ENCODE results near the gene PTRH2. TPM values are rescaled to one million over a fixed set of nuclear protein-coding genes. Genes with fewer than 3 reads are reported as not detected.
"Not testable (repeated sequence)": the region's sequence is repeated elsewhere in the genome, so short reads cannot be mapped to it uniquely, and the experiment has no call there.

PTRH2 gene
- polyA plus RNA-seq (2012; ENCODE audit: insufficient read depth, insufficient read length, low read depth) = 121 TPM

DNA sequence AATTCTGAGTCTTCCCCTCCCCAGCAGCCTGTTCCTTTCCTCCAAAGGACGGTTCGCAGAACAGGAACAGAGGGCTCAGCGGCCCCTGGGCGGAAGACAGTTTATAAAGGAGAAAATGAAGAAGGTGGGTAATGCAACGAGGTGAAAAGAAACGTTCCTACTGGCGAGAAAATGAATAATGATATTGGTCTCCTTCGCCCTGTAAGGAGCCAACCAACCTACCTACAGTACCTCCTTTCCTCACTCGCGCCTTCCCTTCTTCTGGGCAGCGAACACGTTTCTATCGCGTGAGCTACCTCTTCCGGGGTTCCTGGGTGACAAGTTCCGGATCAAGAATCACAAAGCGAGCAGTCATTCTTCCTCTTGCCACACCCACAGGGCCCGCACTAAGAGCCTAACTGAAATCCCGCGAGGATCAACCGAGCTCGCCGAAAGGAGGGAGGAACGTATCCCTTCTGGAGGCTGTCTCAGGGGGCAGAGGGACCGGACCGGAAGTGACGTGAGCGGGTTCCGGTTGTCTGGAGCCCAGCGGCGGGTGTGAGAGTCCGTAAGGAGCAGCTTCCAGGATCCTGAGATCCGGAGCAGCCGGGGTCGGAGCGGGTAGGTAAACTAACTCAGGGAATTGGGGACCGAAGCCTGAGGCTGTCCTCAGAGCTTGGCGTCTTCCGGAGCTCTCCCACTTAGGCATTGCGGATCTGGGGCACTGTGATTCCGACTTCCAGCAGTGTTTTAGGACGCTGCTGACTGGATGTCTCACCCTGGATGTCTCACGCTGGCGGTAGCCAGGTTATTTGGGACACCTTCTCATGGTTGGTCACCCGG, at the start of gene PTRH2, which contains the start of gene VMP1:
Gene PTRH2 (minus strand): TSS at position 282 of the 822 bp plus-strand sequence. CDS start 9,452 bp downstream, outside the sequence.
Gene VMP1 (plus strand): TSS at position 506 of the 822 bp plus-strand sequence. CDS start 23,793 bp downstream, outside the sequence.
- peak; percentile 99 for DNase-seq
- Histone ChIP-seq H3K4me3 (ENCODE audit: low read depth, low read length) (peak within 1 kb of the TSS; percentile 99), H3K9me3 (no peaks in the 10 kb centered on the region), H3K27me3 (no peaks in the 10 kb centered on the region), H3K36me3 (peaks cover 26% of the 10 kb centered on the region), H3K4me1 (no peaks in the 10 kb centered on the region)
- TF ChIP-seq CTCF (IDR thresholded peaks at IDR 0.05; ENCODE audit: low read depth, low read length) = no peak

- no peak overlapping the region for H3K4me3 ChIP-seq (ENCODE audit: low read depth, low read length)
- H3K9me3 ChIP-seq = 0 out of 2 replicates have a peak, but pooled peaks cover 3% of the 10 kb centered on the region
- TF ChIP-seq CTCF (IDR thresholded peaks at IDR 0.05; ENCODE audit: low read depth, low read length) = no peak
- H3K4me1 ChIP-seq = no peaks in the 10 kb centered on the region
- no peak for DNase-seq
- H3K27me3 ChIP-seq = no peaks in the 10 kb centered on the region
- H3K36me3 ChIP-seq = peaks cover 13% of the 10 kb centered on the region
Observed at GRCh38 chr17:59756236-59756818, 49.1 kb upstream of the PTRH2 start.

DNA sequence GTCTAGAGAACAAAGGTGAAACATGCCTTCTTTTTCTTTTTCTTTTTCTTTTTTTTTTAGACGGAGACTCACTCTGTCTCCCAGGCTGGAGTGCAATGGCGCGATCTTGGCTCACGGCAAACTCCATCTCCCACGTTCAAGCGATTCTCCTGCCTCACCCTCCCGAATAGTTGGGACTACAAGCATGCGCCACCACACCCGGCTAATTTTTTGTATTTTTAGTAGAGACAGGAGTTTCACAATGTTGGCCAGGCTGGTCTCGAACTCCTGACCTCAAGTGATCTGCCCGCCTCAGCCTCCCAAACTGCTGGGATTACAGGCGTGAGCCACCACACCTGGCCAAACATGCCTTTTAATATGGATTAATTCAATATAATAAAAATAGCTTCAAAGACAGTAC, 47.8 kb upstream of the PTRH2 start:
- not testable (repeated sequence) for DNase-seq; H3K4me3 ChIP-seq (ENCODE audit: low read depth, low read length); H3K27me3 ChIP-seq; H3K4me1 ChIP-seq; H3K9me3 ChIP-seq
- H3K36me3 ChIP-seq = peaks cover 13% of the 10 kb centered on the region

- Histone ChIP-seq H3K36me3 (peaks cover 13% of the 10 kb centered on the region), H3K4me1 (no peaks in the 10 kb centered on the region), H3K9me3 (0 out of 2 replicates have a peak, but pooled peaks cover 3% of the 10 kb centered on the region), H3K4me3 (ENCODE audit: low read depth, low read length) (no peak overlapping the region), H3K27me3 (no peaks in the 10 kb centered on the region)
- TF ChIP-seq CTCF (IDR thresholded peaks at IDR 0.05; ENCODE audit: low read depth, low read length) = no peak
- DNase-seq = no peak
Observed at GRCh38 chr17:59754552-59754951, 47.3 kb upstream of the PTRH2 start.

DNA sequence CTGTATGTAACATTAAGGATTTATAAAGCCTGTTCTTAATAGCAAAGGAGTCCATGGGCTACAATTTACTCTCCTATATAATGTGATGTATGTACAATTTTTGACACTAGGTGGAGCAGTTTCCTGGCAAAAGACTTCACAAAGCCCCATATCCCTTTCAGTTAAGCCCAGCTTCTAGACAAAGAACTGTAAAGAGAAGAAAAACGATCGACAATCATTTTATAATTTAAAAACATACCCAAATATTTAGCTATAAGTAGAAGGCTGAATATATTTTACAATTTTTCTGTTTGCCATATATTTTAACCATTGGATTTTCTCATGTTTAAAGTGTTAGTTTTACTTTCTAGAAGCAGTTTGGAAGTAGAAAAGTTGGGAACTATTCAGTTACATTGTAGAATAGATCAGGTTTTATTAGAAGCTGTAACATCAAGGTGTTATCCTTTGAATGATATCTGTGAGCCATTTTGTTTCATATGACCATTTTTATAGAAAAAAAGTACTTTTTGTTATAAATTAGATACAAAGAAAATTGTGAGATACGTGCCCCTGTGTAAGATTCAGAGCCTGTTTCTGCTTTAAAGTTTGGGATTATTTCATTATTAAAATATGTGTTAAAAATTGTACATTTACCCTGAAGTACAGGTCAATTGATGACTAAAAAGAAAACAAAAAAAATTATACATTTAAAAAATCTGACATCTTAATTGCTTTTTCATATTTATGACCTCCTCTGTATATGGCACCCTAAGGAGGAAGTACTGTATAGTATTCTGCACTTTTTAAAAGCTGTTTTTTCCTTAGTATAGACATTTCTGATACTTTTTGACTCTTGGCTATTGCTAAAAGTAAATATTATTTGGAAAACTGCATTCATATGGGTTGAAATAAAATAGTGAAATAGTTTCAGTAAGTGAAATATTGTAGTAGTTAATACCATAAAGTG, 46.6 kb upstream of the PTRH2 start:
- Histone ChIP-seq H3K36me3 (peaks cover 10% of the 10 kb centered on the region), H3K9me3 (no peaks in the 10 kb centered on the region), H3K27me3 (no peaks in the 10 kb centered on the region), H3K4me1 (no peaks in the 10 kb centered on the region), H3K4me3 (ENCODE audit: low read depth, low read length) (no peak overlapping the region)
- TF ChIP-seq CTCF (IDR thresholded peaks at IDR 0.05; ENCODE audit: low read depth, low read length) = peak; percentile 83
- DNase-seq = peak; percentile 12

- H3K4me1 ChIP-seq = no peaks in the 10 kb centered on the region
- TF ChIP-seq CTCF (IDR thresholded peaks at IDR 0.05; ENCODE audit: low read depth, low read length) = no peak
Observed at GRCh38 chr17:59752922-59753321, 45.7 kb upstream of the PTRH2 start.

More at GRCh38 chr17:59752922-59753321, 45.7 kb upstream of the PTRH2 start:
- Histone ChIP-seq H3K9me3 (no peaks in the 10 kb centered on the region), H3K36me3 (peaks cover 4% of the 10 kb centered on the region), H3K4me3 (ENCODE audit: low read depth, low read length) (no peak overlapping the region), H3K27me3 (no peaks in the 10 kb centered on the region)
- no peak for DNase-seq

Measured in BE2C (cell line).